ENCODE data around the gene ASS1.

The ASS1 gene

DNA sequence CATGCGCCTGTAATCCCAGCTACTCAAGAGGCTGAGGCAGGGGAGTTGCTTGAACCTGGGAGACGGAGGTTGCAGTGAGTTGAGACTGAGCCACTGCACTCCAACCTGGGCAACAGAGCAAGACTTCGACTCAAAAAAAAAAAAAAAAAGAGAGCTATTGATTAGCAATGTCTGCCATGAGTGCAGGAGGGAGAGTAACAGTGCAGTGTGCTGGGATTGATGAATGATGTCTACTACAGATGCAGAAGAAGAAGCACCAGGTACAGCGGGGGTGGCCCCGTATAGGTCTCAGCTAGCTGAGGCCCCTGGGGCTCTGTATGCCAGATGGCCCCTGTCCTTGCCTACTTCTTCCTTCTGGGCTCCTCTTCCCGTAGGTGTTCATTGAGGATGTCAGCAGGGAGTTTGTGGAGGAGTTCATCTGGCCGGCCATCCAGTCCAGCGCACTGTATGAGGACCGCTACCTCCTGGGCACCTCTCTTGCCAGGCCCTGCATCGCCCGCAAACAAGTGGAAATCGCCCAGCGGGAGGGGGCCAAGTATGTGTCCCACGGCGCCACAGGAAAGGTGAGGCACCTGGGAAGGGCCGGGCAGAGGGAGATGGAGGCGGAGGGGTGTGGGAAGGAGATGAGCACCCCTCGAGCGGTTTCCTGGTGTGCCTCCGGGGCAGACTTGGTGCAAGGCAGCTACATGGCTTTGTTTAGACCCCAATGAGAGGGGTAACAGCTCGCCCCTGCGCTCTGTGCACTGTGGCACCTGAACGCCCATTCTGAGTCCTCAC is 13.5 kb downstream of the ASS1 start:
- DNase-seq, result no peak

GRCh38 chr9:130458804-130459067 is 14.0 kb downstream of the ASS1 start:
- DNase-seq, result no peak

- no peak for DNase-seq
Measured at GRCh38 chr9:130459151-130459550, 14.4 kb downstream of the ASS1 start.

- DNase-seq, result no peak
Measured at GRCh38 chr9:130459941-130460669, 15.3 kb downstream of the ASS1 start.

DNA sequence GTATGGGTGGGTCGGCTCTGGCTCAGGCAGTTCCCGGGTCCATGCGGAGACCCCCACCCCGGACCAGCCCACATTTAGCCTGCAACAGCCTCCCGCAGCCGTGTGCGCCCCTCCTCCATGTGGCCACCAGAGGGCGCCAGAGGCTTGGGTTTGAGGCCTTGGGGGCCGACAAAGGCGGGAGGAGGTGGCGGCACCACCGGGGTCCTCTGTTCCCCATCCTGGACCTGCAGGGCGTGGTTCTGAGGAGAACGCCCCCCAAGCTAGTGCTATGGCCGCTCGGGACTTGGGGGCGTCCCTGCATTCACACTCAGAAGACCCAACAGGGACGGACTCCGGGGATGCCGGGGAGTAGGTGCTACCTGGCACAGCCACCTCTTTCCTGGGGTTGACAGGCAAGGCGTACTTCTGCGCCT is 16.5 kb downstream of the ASS1 start:
- peak; percentile 37 for DNase-seq

DNA sequence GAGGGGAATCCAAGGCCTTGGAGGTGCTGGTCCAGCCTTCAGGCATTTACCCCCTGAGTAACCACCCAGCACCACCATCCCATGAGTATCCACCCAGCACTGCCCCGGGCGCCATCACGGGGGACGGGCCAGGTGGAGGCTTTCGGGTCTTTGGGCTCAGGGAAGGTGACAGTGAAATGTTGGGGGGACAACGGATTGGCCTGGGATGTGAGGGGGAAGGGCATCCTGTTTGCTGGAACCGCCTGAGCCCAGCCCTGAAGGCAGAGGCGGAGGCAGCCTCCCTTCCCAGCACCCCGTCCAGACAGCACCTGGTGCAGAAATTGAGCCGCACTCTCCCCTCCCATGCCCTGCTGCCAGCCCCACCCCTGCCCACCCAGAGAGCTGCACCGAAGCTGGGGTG is 17.0 kb downstream of the ASS1 start:
- no peak for DNase-seq

DNA sequence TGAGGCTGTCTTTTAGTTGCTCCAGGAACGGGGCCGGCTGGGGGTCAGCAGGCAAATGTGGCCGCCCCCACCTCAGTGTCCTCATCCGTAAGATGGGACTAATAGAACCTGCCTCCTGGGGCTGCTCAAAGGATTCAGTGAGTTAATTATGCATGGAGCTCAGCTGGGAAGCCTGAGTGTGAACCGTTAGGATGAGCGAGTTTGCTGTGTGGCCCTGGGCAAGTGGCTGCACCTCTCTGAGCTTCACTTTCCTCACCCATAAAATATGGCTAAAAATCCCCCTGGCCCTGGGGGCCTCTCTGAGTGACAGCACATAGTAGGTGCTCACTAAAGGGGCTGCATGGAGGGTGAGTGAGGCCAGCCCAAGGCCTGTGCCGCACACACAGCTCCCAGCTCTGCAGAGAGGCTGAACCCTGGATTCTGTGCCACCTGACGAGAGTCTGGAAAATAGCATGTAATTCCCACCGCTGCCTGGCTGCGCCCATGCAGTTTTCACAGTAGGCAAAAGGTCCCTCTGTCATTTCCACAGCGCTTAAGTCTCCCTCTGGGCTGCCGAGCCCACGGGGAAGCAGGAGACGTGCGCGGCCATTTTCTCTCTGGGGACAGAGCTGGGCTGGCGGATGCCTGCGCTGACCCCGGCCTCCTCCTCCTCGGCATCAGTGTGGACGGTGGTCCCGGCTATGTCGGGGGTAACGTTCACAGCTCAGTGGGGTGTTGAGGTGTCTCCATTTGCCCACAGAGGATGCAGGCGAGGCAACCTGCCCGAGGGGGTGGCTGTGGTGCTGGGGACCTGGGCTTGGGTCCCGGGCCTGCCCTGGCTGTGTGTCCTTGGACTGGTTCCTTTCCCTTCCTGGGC is 18.2 kb downstream of the ASS1 start:
- no peak for DNase-seq

GRCh38 chr9:130463763-130464745 is 19.3 kb downstream of the ASS1 start:
- DNase-seq, result no peak

- DNase-seq, result no peak
Measured at GRCh38 chr9:130465383-130466096, 20.8 kb downstream of the ASS1 start.

DNA sequence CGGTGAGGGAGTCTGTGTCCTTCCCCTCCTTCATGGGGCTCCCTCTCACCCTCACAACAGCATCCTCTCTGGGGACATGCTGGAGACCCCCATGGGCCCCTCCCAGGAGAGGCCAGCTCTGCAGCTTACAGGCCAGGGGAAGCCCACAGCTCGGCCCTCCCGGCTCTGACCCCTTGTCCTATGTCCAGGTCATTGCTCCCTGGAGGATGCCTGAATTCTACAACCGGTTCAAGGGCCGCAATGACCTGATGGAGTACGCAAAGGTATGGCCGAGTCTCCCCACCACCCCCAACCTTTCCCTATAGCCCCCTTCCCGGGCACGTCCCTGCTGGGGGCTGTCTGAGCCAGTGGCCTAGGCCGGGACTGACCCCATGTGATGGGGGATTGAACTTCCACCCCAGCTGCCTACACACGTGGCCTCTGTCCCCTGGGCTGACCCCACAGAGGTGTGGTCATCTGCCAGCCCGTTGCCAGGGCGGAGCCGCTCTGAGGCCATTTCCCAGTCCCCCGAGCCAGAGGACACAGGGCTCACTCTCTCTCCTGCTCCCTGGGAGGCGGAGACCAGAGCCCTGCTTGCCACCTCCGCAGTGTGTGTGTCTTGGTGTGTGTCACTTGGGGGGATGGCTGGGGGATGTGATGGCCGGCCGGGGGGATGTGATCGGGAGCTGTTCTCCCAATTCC is 21.9 kb downstream of the ASS1 start:
- no peak for DNase-seq

DNA sequence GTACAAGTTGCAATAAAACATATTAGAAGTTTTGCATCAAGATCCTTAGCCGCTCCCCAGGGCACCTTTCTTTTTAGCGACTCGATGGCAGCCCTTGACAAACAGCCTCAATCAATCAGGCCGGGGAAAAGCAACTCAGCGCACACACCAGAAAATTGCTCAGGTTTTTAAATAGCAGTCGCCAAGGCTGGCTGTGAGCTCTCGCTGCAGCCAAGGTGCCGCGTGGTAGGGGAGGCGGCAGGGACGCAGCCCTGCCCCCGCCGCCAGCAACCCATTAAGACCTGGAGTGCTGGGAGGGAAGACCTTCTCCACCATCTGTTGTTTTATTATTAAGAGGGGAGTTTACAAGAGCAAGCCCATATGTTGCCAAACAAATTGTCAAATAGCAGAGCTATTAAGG is 22.6 kb downstream of the ASS1 start:
- DNase-seq, result peak; percentile 34

- no peak for DNase-seq
Measured at GRCh38 chr9:130468566-130468965, 23.8 kb downstream of the ASS1 start.

- no peak for DNase-seq
Measured at GRCh38 chr9:130470269-130470668, 25.5 kb downstream of the ASS1 start.

DNA sequence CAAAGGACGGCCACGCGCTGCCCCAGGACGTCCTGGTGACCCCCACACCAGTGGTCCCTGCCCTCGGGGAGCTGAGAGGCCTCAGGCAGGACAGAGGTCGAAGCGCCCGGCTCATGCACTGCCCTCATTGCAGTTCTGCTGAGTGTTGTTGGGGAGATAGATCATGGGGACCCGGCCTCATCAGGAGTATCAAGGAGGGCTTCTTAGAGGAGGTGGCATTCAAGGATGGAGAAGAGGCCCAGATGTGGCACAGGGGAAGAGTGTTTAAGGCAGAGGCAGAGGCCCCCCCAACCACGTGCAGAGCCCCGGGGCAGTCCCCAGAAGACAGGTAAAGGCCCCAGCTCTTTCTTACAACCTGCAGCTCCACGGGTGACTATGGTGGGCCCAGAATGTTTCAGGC is 26.2 kb downstream of the ASS1 start:
- no peak for DNase-seq

GRCh38 chr9:130471411-130472183 is 26.8 kb downstream of the ASS1 start:
- no peak for DNase-seq

DNA sequence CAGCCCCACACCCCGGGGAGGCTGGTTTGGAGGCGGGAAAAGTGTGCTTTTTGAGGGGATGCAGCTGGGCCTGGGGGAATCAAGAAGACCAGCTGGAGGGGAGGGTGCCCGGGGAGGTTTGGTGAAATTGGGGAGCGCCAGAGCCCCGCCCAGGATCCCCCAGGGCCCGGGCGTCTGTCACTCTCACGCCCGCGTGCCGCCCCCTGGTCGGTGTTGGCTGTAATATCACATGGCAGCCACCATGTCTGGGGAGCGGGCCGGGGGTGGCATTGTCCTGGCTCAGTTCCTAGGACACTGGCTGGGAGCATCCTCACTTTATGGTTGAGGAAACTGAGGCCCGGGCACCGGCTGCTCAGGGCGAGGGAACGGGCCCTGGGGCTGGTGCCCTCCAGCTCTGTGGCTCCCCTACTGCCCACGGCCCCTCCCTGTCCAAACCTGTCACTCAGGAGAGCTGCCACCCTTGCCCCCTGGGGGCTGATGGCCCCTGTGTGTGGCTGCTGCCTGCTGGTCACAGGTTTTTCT is 27.5 kb downstream of the ASS1 start:
- DNase-seq, result no peak

- no peak for DNase-seq
Measured at GRCh38 chr9:130473009-130473408, 28.2 kb downstream of the ASS1 start.

DNA sequence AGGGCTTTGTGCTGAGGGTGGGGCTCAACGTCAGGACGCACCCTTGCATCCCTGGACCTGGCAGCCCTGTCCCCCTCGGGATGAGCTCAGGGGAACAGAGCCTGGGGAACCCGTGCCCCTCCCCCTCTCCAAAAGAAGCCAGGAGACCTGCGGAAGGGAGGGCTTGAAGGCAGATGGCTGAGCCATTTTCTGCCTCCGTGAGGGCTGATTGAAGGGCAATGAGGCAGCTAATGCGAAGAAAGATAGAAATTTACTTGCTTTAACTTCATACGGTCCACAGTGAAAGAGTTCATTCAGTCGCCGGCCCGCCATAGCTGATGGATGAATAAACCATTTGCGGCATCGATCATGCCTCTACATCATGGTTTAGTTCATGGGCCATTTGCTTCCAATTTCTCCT is 28.8 kb downstream of the ASS1 start:
- no peak for DNase-seq

GRCh38 chr9:130474106-130474505 is 29.3 kb downstream of the ASS1 start:
- DNase-seq, result no peak

GRCh38 chr9:130476151-130476730 is 31.5 kb downstream of the ASS1 start:
- no peak for DNase-seq
